NT2/D1 (cell line): ENCODE results near the gene RNF7.

ENCODE experiments used
- YY1 ChIP-seq: IDR thresholded peaks from 2 replicates; pipeline ENCODE4 v1.6.1; 2011; ENCODE audit not compliant: insufficient read length, insufficient read depth
- ZNF274 ChIP-seq: IDR thresholded peaks from 2 replicates; pipeline ENCODE4 v1.6.1; 2011; ENCODE audit warnings: mild to moderate bottlenecking, low read depth, low read length

GRCh38 chr3:141710121-141710520 is 28.0 kb upstream of the RNF7 start:
- TF ChIP-seq ZNF274 (no peak), YY1 (no peak)
